HEK293T (cell line): ENCODE data around the gene LRPPRC.
"Not testable (repeated sequence)": the region's sequence is repeated elsewhere in the genome, so short reads cannot be mapped to it uniquely, and the experiment has no call there.

ENCODE experiments used
- CTCF ChIA-PET: fragments of 350-600 bp; formaldehyde crosslinking; extraction: SDS; loops from one replicate; lab custom pipeline; 2021; ENCODE audit warnings: antibody characterized with exemption, inconsistent platforms; lab: Yijun Ruan, JAX
- POLR2A ChIA-PET: fragments of 350-600 bp; formaldehyde crosslinking; extraction: SDS; loops from one replicate; lab custom pipeline; 2020; ENCODE audit warnings: antibody characterized with exemption, inconsistent platforms; lab: Yijun Ruan, JAX
- DNase-seq: peaks from one replicate; pipeline ENCODE4 v3.0.0; 2012; ENCODE audit warnings: mixed read lengths; ENCODE audit errors: extremely low spot score
- ARNT ChIP-seq: fragments of 450-650 bp; IDR thresholded peaks from 2 replicates; pipeline ENCODE4 v1.6.1; 2017; ENCODE audit warnings: mild to moderate bottlenecking
- BHLHE40 ChIP-seq: fragments of 450-650 bp; IDR thresholded peaks from 2 replicates; pipeline ENCODE4 v1.6.1; 2016; ENCODE audit warnings: mild to moderate bottlenecking, moderate library complexity, borderline replicate concordance
- CTBP1 ChIP-seq: fragments of 450-650 bp; IDR thresholded peaks from 2 replicates; pipeline ENCODE4 v1.6.1; 2016; ENCODE audit warnings: borderline replicate concordance
- ELF4 ChIP-seq: fragments of 450-650 bp; IDR thresholded peaks from 2 replicates; pipeline ENCODE4 v1.6.1; 2017; ENCODE audit warnings: antibody characterized with exemption
- FOXA1 ChIP-seq: fragments of 450-650 bp; IDR thresholded peaks from 2 replicates; pipeline ENCODE4 v1.6.1; 2016; ENCODE audit warnings: mild to moderate bottlenecking
- FOXK2 ChIP-seq: fragments of 450-650 bp; IDR thresholded peaks from 2 replicates; pipeline ENCODE4 v1.6.1; 2016; ENCODE audit warnings: mild to moderate bottlenecking
- FOXM1 ChIP-seq: fragments of 450-650 bp; IDR thresholded peaks from 2 replicates; pipeline ENCODE4 v1.6.1; 2017; ENCODE audit warnings: mild to moderate bottlenecking, borderline replicate concordance
- HDGF ChIP-seq: fragments of 450-650 bp; IDR thresholded peaks from 2 replicates; pipeline ENCODE4 v1.6.1; 2017; ENCODE audit warnings: antibody characterized with exemption, borderline replicate concordance
- L3MBTL2 ChIP-seq: fragments of 450-650 bp; conservative IDR thresholded peaks from 2 replicates; pipeline ENCODE4 v1.6.1; 2016; ENCODE audit warnings: mild to moderate bottlenecking
- LEF1 ChIP-seq: fragments of 450-650 bp; IDR thresholded peaks from 2 replicates; pipeline ENCODE4 v1.6.1; 2017; ENCODE audit warnings: mild to moderate bottlenecking, borderline replicate concordance
- NFRKB ChIP-seq: fragments of 450-650 bp; IDR thresholded peaks from 2 replicates; pipeline ENCODE4 v1.6.1; 2016; ENCODE audit warnings: mild to moderate bottlenecking, moderate library complexity
- PKNOX1 ChIP-seq: fragments of 450-650 bp; IDR thresholded peaks from 2 replicates; pipeline ENCODE4 v1.6.1; 2016
- SP1 ChIP-seq: fragments of 450-650 bp; IDR thresholded peaks from 2 replicates; pipeline ENCODE4 v1.6.1; 2017
- SUZ12 ChIP-seq: fragments of 450-650 bp; IDR thresholded peaks from 2 replicates; pipeline ENCODE4 v1.6.1; 2016; ENCODE audit warnings: mild to moderate bottlenecking
- TARDBP ChIP-seq: fragments of 450-650 bp; IDR thresholded peaks from 2 replicates; pipeline ENCODE4 v1.6.1; 2016
- ZNF384 ChIP-seq: fragments of 450-650 bp; IDR thresholded peaks from 2 replicates; pipeline ENCODE4 v1.6.1; 2016

The LRPPRC gene

GRCh38 chr2:43934567-43934966, 61.2 kb downstream of the LRPPRC start:
- ChIA-PET CTCF (interaction anchor here (0.6 kb wide), 1 partner anchor 80 kb away, joined by 5 read pairs; no protein-coding TSS in a partner anchor), POLR2A (no interaction called here)
- no peak for DNase-seq
- no peak for TF ChIP-seq TARDBP
- TF ChIP-seq FOXM1, result no peak
- TF ChIP-seq SUZ12, result no peak
- TF ChIP-seq ARNT, result no peak
- no peak for TF ChIP-seq SP1

GRCh38 chr2:43931293-43931692, 64.5 kb downstream of the LRPPRC start:
- no peak for TF ChIP-seq SUZ12
- no peak for TF ChIP-seq NFRKB
- TF ChIP-seq FOXM1, result no peak
- no peak for TF ChIP-seq FOXA1
- TF ChIP-seq SP1, result no peak
- TF ChIP-seq BHLHE40, result no peak
- TF ChIP-seq PKNOX1, result no peak
- no peak for TF ChIP-seq TARDBP
- no peak for TF ChIP-seq FOXK2
- no peak for TF ChIP-seq HDGF
- no peak for TF ChIP-seq ARNT
- ChIA-PET CTCF (no interaction called here), POLR2A (no interaction called here)
- no peak for DNase-seq

- ChIA-PET CTCF (no interaction called here), POLR2A (no interaction called here)
- TF ChIP-seq BHLHE40 (no peak), FOXK2 (no peak), PKNOX1 (no peak), HDGF (no peak), NFRKB (no peak), ARNT (no peak), TARDBP (no peak), SP1 (no peak), CTBP1 (no peak), ELF4 (no peak)
- no peak for DNase-seq
Measured at GRCh38 chr2:43927442-43927841, 68.3 kb downstream of the LRPPRC start.

GRCh38 chr2:43925431-43925830, 70.4 kb downstream of the LRPPRC start:
- no peak for DNase-seq
- ChIA-PET POLR2A (no interaction called here), CTCF (no interaction called here)
- no peak for TF ChIP-seq BHLHE40

- ChIA-PET CTCF (no interaction called here), POLR2A (no interaction called here)
- no peak for DNase-seq
- TF ChIP-seq HDGF (no peak), ZNF384 (no peak), SP1 (no peak), PKNOX1 (no peak), TARDBP (no peak), L3MBTL2 (no peak)
Measured at GRCh38 chr2:43924463-43924862, 71.3 kb downstream of the LRPPRC start.

GRCh38 chr2:43911136-43911790, 84.5 kb downstream of the LRPPRC start:
- POLR2A ChIA-PET, CTCF ChIA-PET, DNase-seq: not testable (repeated sequence)

GRCh38 chr2:43906448-43907109, 89.2 kb downstream of the LRPPRC start:
- POLR2A ChIA-PET, result interaction anchor here (0.8 kb wide), 1 partner anchor 311 kb away, joined by 4 read pairs; the partner anchor contains the start of gene THADA
- CTCF ChIA-PET, result no interaction called here
- no peak for TF ChIP-seq FOXK2
- TF ChIP-seq NFRKB, result no peak
- TF ChIP-seq L3MBTL2, result no peak
- TF ChIP-seq ELF4, result no peak
- TF ChIP-seq PKNOX1, result no peak
- no peak for TF ChIP-seq ZNF384
- TF ChIP-seq SUZ12, result no peak
- no peak for TF ChIP-seq SP1
- TF ChIP-seq CTBP1, result no peak
- no peak for TF ChIP-seq LEF1
- DNase-seq, result no peak
